Neural progenitor cell (in vitro differentiated cells): ENCODE results near the gene PHAX. TPM values are rescaled to one million over a fixed set of nuclear protein-coding genes. Genes with fewer than 3 reads are reported as not detected.

Source experiments
- DNase-seq: peaks from one replicate; pipeline ENCODE4 v3.0.0-alpha.2; 2016; ENCODE audit warnings: low spot score
- H2AFZ ChIP-seq: fragments of 200-600 bp; sonication (generic); replicated peaks from 2 replicates; pipeline ENCODE4 v1.6.1; 2016; ENCODE audit warnings: antibody characterized with exemption
- H3F3A ChIP-seq: fragments of 200-600 bp; sonication (generic); 2 replicates; pipeline ENCODE4 v1.6.1; 2016; ENCODE audit warnings: antibody characterized with exemption, low read depth
- H3K27ac ChIP-seq: fragments of 200-600 bp; sonication (generic); 2 replicates; pipeline ENCODE4 v1.5.1; 2016; ENCODE audit warnings: mild to moderate bottlenecking
- H3K27me3 ChIP-seq: fragments of 200-600 bp; sonication (generic); 2 replicates; pipeline ENCODE4 v1.6.1; 2016; ENCODE audit warnings: mild to moderate bottlenecking, moderate library complexity
- H3K36me3 ChIP-seq: fragments of 200-600 bp; sonication (generic); 2 replicates; pipeline ENCODE4 v1.5.1; 2016
- H3K4me1 ChIP-seq: fragments of 200-600 bp; sonication (generic); 2 replicates; pipeline ENCODE4 v1.6.1; 2016; ENCODE audit warnings: mixed run types
- H3K4me2 ChIP-seq: fragments of 200-600 bp; sonication (generic); 2 replicates; pipeline ENCODE4 v1.6.1; 2016
- H3K4me3 ChIP-seq: fragments of 200-600 bp; sonication (generic); 2 replicates; pipeline ENCODE4 v1.5.1; 2016
- H3K79me2 ChIP-seq: fragments of 200-600 bp; sonication (generic); 2 replicates; pipeline ENCODE4 v1.6.1; 2016; ENCODE audit warnings: low read depth
- H3K9ac ChIP-seq: fragments of 200-600 bp; sonication (generic); 2 replicates; pipeline ENCODE4 v1.6.1; 2016
- H3K9me3 ChIP-seq: fragments of 200-600 bp; sonication (generic); 2 replicates; pipeline ENCODE4 v1.5.1; 2016; ENCODE audit warnings: low read depth
- H4K20me1 ChIP-seq: fragments of 200-600 bp; sonication (generic); 2 replicates; pipeline ENCODE4 v1.6.1; 2016; ENCODE audit warnings: low read depth
- H3K27ac Mint-ChIP-seq: 3 replicates; pipeline ENCODE4 v1.8.0; 2021; ENCODE audit warnings: mixed read lengths
- H3K27me3 Mint-ChIP-seq: 2 replicates; pipeline ENCODE4 v1.8.0; 2022; ENCODE audit warnings: low read depth, mild to moderate bottlenecking, inconsistent platforms, moderate library complexity, mixed read lengths; ENCODE audit not compliant: insufficient read depth
- H3K36me3 Mint-ChIP-seq: 3 replicates; pipeline ENCODE4 v1.8.0; 2021; ENCODE audit warnings: mixed read lengths
- H3K4me1 Mint-ChIP-seq: 3 replicates; pipeline ENCODE4 v1.8.0; 2021; ENCODE audit warnings: mixed read lengths
- H3K4me3 Mint-ChIP-seq: 3 replicates; pipeline ENCODE4 v1.8.0; 2021; ENCODE audit warnings: mild to moderate bottlenecking, moderate library complexity, mixed read lengths
- H3K9me3 Mint-ChIP-seq: 3 replicates; pipeline ENCODE4 v1.8.0; 2020; ENCODE audit warnings: mixed read lengths
- CTCF ChIP-seq: fragments of 200-600 bp; sonication (generic); IDR thresholded peaks from 2 replicates; pipeline ENCODE4 v1.5.1; 2017; ENCODE audit warnings: antibody characterized with exemption, mild to moderate bottlenecking
- EZH2 ChIP-seq: fragments of 200-600 bp; sonication (generic); IDR thresholded peaks from 2 replicates; pipeline ENCODE4 v1.6.1; 2017; ENCODE audit warnings: antibody characterized with exemption, mild to moderate bottlenecking, moderate library complexity
- EZH2phosphoT487 ChIP-seq: fragments of 200-600 bp; sonication (generic); IDR thresholded peaks from 2 replicates; pipeline ENCODE4 v1.6.1; 2017; ENCODE audit warnings: antibody characterized with exemption
- small RNA-seq: library from RNA; depleted of rRNA; stranded (forward); fragments of <200 nt; gene quantifications from one replicate; pipeline ENCODE3, GENCODE V24; 2015
- total RNA-seq: library from RNA; depleted of rRNA; stranded (reverse); fragments of >200 nt; gene quantifications from 2 replicates; pipeline ENCODE4 v1.2.3, GENCODE V29; 2015; ENCODE audit warnings: low replicate concordance

Gene PHAX
- total RNA-seq, 1 donor from 2014 or later: 86.8 TPM

- H3K36me3 ChIP-seq: no peaks in the 10 kb centered on the region
- Mint-ChIP-seq H3K4me1 (peaks cover 11% of the 10 kb centered on the region), H3K27me3 (peaks cover 3% of the 10 kb centered on the region), H3K4me3 (no peak overlapping the region), H3K27ac (no peak overlapping the region), H3K36me3 (no peaks in the 10 kb centered on the region), H3K9me3 (no peaks in the 10 kb centered on the region)
- H3K4me3 ChIP-seq: no peak overlapping the region
- peaks cover 7% of the 10 kb centered on the region for H3K4me1 ChIP-seq
- no peaks in the 10 kb centered on the region for H4K20me1 ChIP-seq
- H3K9me3 ChIP-seq: no peaks in the 10 kb centered on the region
- H3K27ac ChIP-seq: no peak overlapping the region
- H3K79me2 ChIP-seq: no peaks in the 10 kb centered on the region
- no peak overlapping the region for H3K4me2 ChIP-seq
- peak; percentile 68 for DNase-seq
- TF ChIP-seq CTCF: peak; percentile 87
- TF ChIP-seq EZH2phosphoT487: no peak
- no peak for TF ChIP-seq EZH2
- peaks cover 5% of the 10 kb centered on the region for H3F3A ChIP-seq
- no peak overlapping the region for H3K9ac ChIP-seq
- no peaks in the 10 kb centered on the region for H3K27me3 ChIP-seq
- H2AFZ ChIP-seq: no peak overlapping the region
These were observed 75.5 kb downstream of the PHAX start for GRCh38 chr5:126676195-126676624.

Small RNAs within 50 kb of the gene (small RNA-seq; reads per million reads assigned to genes)
- gene BOLA3P3 (not detected), gene RNU6-290P (not detected)

Other genes starting within 250 kb of the PHAX start
- gene GRAMD2B, start 177.5 kb upstream of the PHAX start, total RNA-seq: 8.6 and 11.0 TPM in 2 replicates
- gene ALDH7A1, start 5.7 kb upstream of the PHAX start, total RNA-seq: 112 and 128 TPM in 2 replicates
- gene LMNB1, start 176.2 kb downstream of the PHAX start, total RNA-seq: 197 and 245 TPM in 2 replicates